ENCODE data around the gene COX6A2. TPM values are rescaled to one million over a fixed set of nuclear protein-coding genes. Genes with fewer than 3 reads are reported as not detected.

COX6A2 gene
- total and polyA plus RNA-seq, 2 donors (not counting 1 experiment from before 2014, with no cell fraction given), result not detected

- TF ChIP-seq CTCF (conservative IDR thresholded peaks at IDR 0.05 in 1 of 2, IDR thresholded peaks at IDR 0.05 in 1 of 2; ENCODE audit: low read depth in 1 of 2, low read length in 2 of 2), result no peak
- TF ChIP-seq EZH2 (IDR thresholded peaks at IDR 0.05; ENCODE audit: low read length, missing control alignments), result no peak
Measured at GRCh38 chr16:31438414-31438813, 10.3 kb upstream of the COX6A2 start.

GRCh38 chr16:31436221-31437045 is 8.3 kb upstream of the COX6A2 start:
- H3K27me3 ChIP-seq (ENCODE audit: control insufficient read depth, insufficient read depth, low read length), result no peaks in the 10 kb centered on the region

More at GRCh38 chr16:31438414-31438813, 10.3 kb upstream of the COX6A2 start:
- Histone ChIP-seq H3K36me3 (ENCODE audit: control insufficient read depth, insufficient read depth, low read length) (no peaks in the 10 kb centered on the region), H3K9me3 (ENCODE audit: control insufficient read depth, insufficient read depth, low read depth, low read length) (no peaks in the 10 kb centered on the region), H2AFZ (ENCODE audit: low read length) (no peak overlapping the region), H3K4me1 (ENCODE audit: control insufficient read depth, extremely low read depth, insufficient read depth, low read length) (no peaks in the 10 kb centered on the region), H3K27ac (ENCODE audit: insufficient read depth, low read length) (no peak overlapping the region), H3K79me2 (ENCODE audit: control insufficient read depth, insufficient read depth, low read length) (no peaks in the 10 kb centered on the region), H3K4me2 (ENCODE audit: extremely low read depth, insufficient read depth, low read length) (no peak overlapping the region), H4K20me1 (ENCODE audit: control insufficient read depth, extremely low read depth, insufficient read depth, low read length) (no peaks in the 10 kb centered on the region), H3K4me3 (replicated peaks in 1 of 4; ENCODE audit: control extremely low read depth in 1 of 4, insufficient read depth in 1 of 4, low read depth in 3 of 4, low read length in 4 of 4) (no peak overlapping the region), H3K9ac (ENCODE audit: insufficient read depth, low read length) (no peak overlapping the region), H3K27me3 (ENCODE audit: control insufficient read depth, insufficient read depth, low read length) (no peaks in the 10 kb centered on the region)
- no peak for DNase-seq (ENCODE audit: low read depth in 2 of 2)

More at GRCh38 chr16:31436221-31437045, 8.3 kb upstream of the COX6A2 start:
- no peak overlapping the region for H2AFZ ChIP-seq (ENCODE audit: low read length)
- no peaks in the 10 kb centered on the region for H3K36me3 ChIP-seq (ENCODE audit: control insufficient read depth, insufficient read depth, low read length)
- no peak overlapping the region for H3K4me3 ChIP-seq (replicated peaks in 1 of 4; ENCODE audit: control extremely low read depth in 1 of 4, insufficient read depth in 1 of 4, low read depth in 3 of 4, low read length in 4 of 4)
- H3K9me3 ChIP-seq (ENCODE audit: control insufficient read depth, insufficient read depth, low read depth, low read length), result no peaks in the 10 kb centered on the region
- H3K4me1 ChIP-seq (ENCODE audit: control insufficient read depth, extremely low read depth, insufficient read depth, low read length), result no peaks in the 10 kb centered on the region
- no peaks in the 10 kb centered on the region for H4K20me1 ChIP-seq (ENCODE audit: control insufficient read depth, extremely low read depth, insufficient read depth, low read length)
- no peak overlapping the region for H3K27ac ChIP-seq (ENCODE audit: insufficient read depth, low read length)
- DNase-seq (ENCODE audit: low read depth in 2 of 2), result no peak
- no peak overlapping the region for H3K9ac ChIP-seq (ENCODE audit: insufficient read depth, low read length)
- H3K4me2 ChIP-seq (ENCODE audit: extremely low read depth, insufficient read depth, low read length), result no peak overlapping the region
- TF ChIP-seq CTCF (conservative IDR thresholded peaks at IDR 0.05 in 1 of 2, IDR thresholded peaks at IDR 0.05 in 1 of 2; ENCODE audit: low read depth in 1 of 2, low read length in 2 of 2), result no peak
- TF ChIP-seq EZH2 (IDR thresholded peaks at IDR 0.05; ENCODE audit: low read length, missing control alignments), result no peak
- no peaks in the 10 kb centered on the region for H3K79me2 ChIP-seq (ENCODE audit: control insufficient read depth, insufficient read depth, low read length)

Measured in fibroblast of lung (primary cell).